Transverse colon (tissue), 4 donors: ENCODE data around the gene GAB1.

ENCODE experiments used
- CTCF ChIP-seq, 5 experiments: fragments of 200-600 bp in 3 of 5; fragments of 450-650 bp in 2 of 5; sonication (generic) in 3 of 5; IDR thresholded peaks; 1 replicate in 2 of 5; 2 replicates in 3 of 5; pipeline ENCODE4 v1.5.1; 2016 to 2017; ENCODE audit warnings: antibody characterized with exemption in 5 of 5, inconsistent platforms in 3 of 5, mild to moderate bottlenecking in 2 of 5, moderate library complexity in 1 of 5
- POLR2AphosphoS5 ChIP-seq, 3 donors: sonication (generic); formaldehyde crosslinking; IDR thresholded peaks; one replicate each; pipeline ENCODE4 v1.6.1; 2016; ENCODE audit warnings: antibody characterized with exemption in 3 of 3

- TF ChIP-seq CTCF (IDR thresholded peaks at IDR 0.05) = no peak
- no peak for TF ChIP-seq POLR2AphosphoS5 (IDR thresholded peaks at IDR 0.05)
These were observed 47.3 kb upstream of the GAB1 start for GRCh38 chr4:143289370-143289769.
